ENCODE data around the gene ATP6V0B.

Gene ATP6V0B

DNA sequence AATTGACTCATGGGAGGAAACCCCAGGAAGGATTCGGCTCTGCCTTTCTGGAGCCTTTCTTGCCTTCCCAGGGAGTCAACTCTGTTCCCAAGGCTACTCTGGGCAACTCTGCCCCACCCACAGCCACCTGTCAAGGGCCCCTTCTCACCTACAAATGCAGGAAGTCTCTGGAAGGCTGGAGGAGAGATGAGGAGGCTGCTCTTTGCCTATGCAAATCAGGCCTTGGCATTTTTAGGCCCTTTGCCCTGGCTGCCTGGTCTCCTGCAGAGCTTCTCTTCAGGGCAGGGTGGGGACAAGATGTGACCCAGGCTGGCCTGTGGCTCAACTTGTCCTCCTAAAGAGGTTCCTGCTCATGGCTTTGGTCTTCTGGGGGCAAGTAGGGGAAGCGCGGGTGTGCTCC lies 51.1 kb downstream of the ATP6V0B start:
- ATAC-seq (replicated peaks; ENCODE audit: extremely low read depth, poor library complexity, severe bottlenecking) (no peak), DNase-seq (ENCODE audit: low spot score in 2 of 2) (no peak)
- Mint-ChIP-seq H3K27ac (ENCODE audit: low read depth) (no peak overlapping the region), H3K4me3 (no peak overlapping the region), H3K9me3 (no peaks in the 10 kb centered on the region), H3K36me3 (ENCODE audit: insufficient read depth) (peaks cover 1% of the 10 kb centered on the region), H3K27me3 (no peaks in the 10 kb centered on the region), H3K4me1 (peaks cover 16% of the 10 kb centered on the region)

GRCh38 chr1:44027320-44027719 lies 52.6 kb downstream of the ATP6V0B start:
- H3K27ac Mint-ChIP-seq (ENCODE audit: low read depth): no peak overlapping the region
- no peak overlapping the region for H3K4me3 Mint-ChIP-seq
- H3K27me3 Mint-ChIP-seq: no peaks in the 10 kb centered on the region
- peaks cover 16% of the 10 kb centered on the region for H3K4me1 Mint-ChIP-seq
- no peaks in the 10 kb centered on the region for H3K9me3 Mint-ChIP-seq
- ATAC-seq (replicated peaks; ENCODE audit: extremely low read depth, poor library complexity, severe bottlenecking) (no peak), DNase-seq (ENCODE audit: low spot score in 2 of 2) (no peak)
- H3K36me3 Mint-ChIP-seq (ENCODE audit: insufficient read depth): peaks cover 10% of the 10 kb centered on the region
